CD4-positive, alpha-beta T cell (primary cell): ENCODE measurements around the gene AGPAT3. TPM values are rescaled to one million over a fixed set of nuclear protein-coding genes. Genes with fewer than 3 reads are reported as not detected.

Experiments
- ATAC-seq: fragments of 200-7000 bp; cut with Tn5 transposase; one replicate; pipeline ENCODE4 v1.10.0; 2022; ENCODE audit warnings: mild to moderate bottlenecking; ENCODE audit not compliant: poor library complexity
- CTCF ChIA-PET: fragments of 350-600 bp; sonication (Branson Sonifier 250); formaldehyde crosslinking; loops from one replicate; lab custom pipeline; 2021; ENCODE audit warnings: antibody characterized with exemption, inconsistent platforms; lab: Charles Lee
- POLR2A ChIA-PET: fragments of 350-600 bp; sonication (Branson Sonifier 250); formaldehyde crosslinking; loops from one replicate; lab custom pipeline; 2021; ENCODE audit warnings: antibody characterized with exemption, inconsistent platforms; lab: Charles Lee
- DNase-seq, 14 experiments: peaks; one replicate each; pipeline ENCODE4 v3.0.0-alpha.2; 2013 to 2020; ENCODE audit warnings: mixed read lengths in 2 of 14
- H3K27ac ChIP-seq, 2 donors: one replicate each; pipeline versions ENCODE4 v1.5.1 to v1.7.0; 2013; ENCODE audit warnings: low read length in 2 of 2, low read depth in 1 of 2, mild to moderate bottlenecking in 1 of 2
- H3K27me3 ChIP-seq, 2 experiments: 1 replicate in 1 of 2; 2 replicates in 1 of 2; pipeline versions ENCODE4 v1.6.1 to v1.7.0; 2013; ENCODE audit warnings: low read length in 2 of 2, control low read depth in 1 of 2, mild to moderate bottlenecking in 1 of 2, moderate library complexity in 1 of 2; ENCODE audit not compliant: insufficient read depth in 2 of 2, control insufficient read depth in 1 of 2
- H3K36me3 ChIP-seq: one replicate; pipeline ENCODE4 v1.6.1; 2013; ENCODE audit warnings: low read length, control low read depth; ENCODE audit not compliant: insufficient read depth
- H3K4me1 ChIP-seq: one replicate; pipeline ENCODE4 v1.6.1; 2013; ENCODE audit warnings: low read length, control low read depth; ENCODE audit not compliant: insufficient read depth
- H3K4me3 ChIP-seq: one replicate; pipeline ENCODE4 v1.5.1; 2013; ENCODE audit warnings: mild to moderate bottlenecking, low read length, moderate library complexity
- H3K9me3 ChIP-seq, 2 experiments: 1 replicate in 1 of 2; 2 replicates in 1 of 2; pipeline versions ENCODE4 v1.6.1 to v1.7.0; 2013; ENCODE audit warnings: low read length in 2 of 2, mild to moderate bottlenecking in 2 of 2, control low read depth in 1 of 2, moderate library complexity in 1 of 2; ENCODE audit not compliant: control insufficient read depth in 1 of 2, insufficient read depth in 1 of 2
- H3K27ac Mint-ChIP-seq: one replicate; pipeline ENCODE4 v1.8.0; 2020; ENCODE audit warnings: mixed read lengths
- H3K27me3 Mint-ChIP-seq: one replicate; pipeline ENCODE4 v1.8.0; 2021; ENCODE audit warnings: mixed read lengths
- H3K36me3 Mint-ChIP-seq: one replicate; pipeline ENCODE4 v1.8.0; 2021; ENCODE audit warnings: low read depth, mixed read lengths
- H3K4me1 Mint-ChIP-seq: one replicate; pipeline ENCODE4 v1.8.0; 2021; ENCODE audit warnings: low read depth, mixed read lengths
- H3K4me3 Mint-ChIP-seq: one replicate; pipeline ENCODE4 v1.8.0; 2020; ENCODE audit warnings: mild to moderate bottlenecking, mixed read lengths
- H3K9me3 Mint-ChIP-seq: one replicate; pipeline ENCODE4 v1.8.0; 2020; ENCODE audit warnings: mixed read lengths
- intact Hi-C, 2 experiments: fragments of 100-400 bp; cut with DNase I in 1 of 2; cut with micrococcal nuclease in 1 of 2; formaldehyde crosslinking; loops; one replicate each; pipeline versions ENCODE4 v1.15.1 to v1.9.0; 2023 to 2025; cut with DNase I, micrococcal nuclease
- total RNA-seq, 174 experiments: library from RNA in 2 of 174; stranded (reverse) in 2 of 174; gene quantifications; one replicate each; pipeline ENCODE4 v1.2.3 and lab custom pipeline; 2021 to 2026
- TF ChIP-seq, protein P1 (sequence below): fragments of 200-600 bp; IDR thresholded peaks from one replicate; pipeline ENCODE4 v1.8.0; 2022; ENCODE audit warnings: antibody characterized with exemption, mild to moderate bottlenecking

Gene AGPAT3
- total RNA-seq, 2 experiments from 2014 or later: 40.8 to 43.4 TPM

DNA sequence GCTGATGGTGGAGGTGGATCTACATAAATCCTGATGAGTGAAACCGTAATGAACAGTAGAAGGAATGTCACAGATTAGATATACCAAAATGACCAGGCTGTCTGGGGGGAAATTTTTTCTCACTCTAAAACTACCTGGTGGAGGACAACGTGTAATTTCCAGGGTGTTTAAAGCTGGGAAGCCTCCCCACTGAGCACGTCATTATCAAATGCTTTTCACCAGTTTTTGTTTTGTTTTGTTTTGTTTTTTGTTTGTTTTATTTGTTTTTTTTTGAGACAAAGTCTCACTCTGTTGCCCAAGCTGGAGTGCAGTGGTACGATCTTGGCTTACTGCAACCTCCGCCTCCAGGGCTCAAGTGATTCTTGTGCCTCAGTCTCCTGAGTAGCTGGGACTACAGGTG is 11.6 kb downstream of the AGPAT3 start:
- no peak for ATAC-seq
- Histone ChIP-seq H3K4me1 (peaks cover 33% of the 10 kb centered on the region), H3K27me3 (no peaks in the 10 kb centered on the region), H3K36me3 (peaks cover 26% of the 10 kb centered on the region), H3K4me3 (no peak overlapping the region), H3K27ac (no peak overlapping the region), H3K9me3 (no peaks in the 10 kb centered on the region)
- ChIA-PET POLR2A (interaction anchor here (0.7 kb wide), 1 partner anchor 12 kb away, joined by 4 read pairs; no protein-coding TSS in a partner anchor), CTCF (no interaction called here)
- Mint-ChIP-seq H3K4me3 (no peak overlapping the region), H3K36me3 (peaks cover 77% of the 10 kb centered on the region), H3K27ac (no peak overlapping the region), H3K27me3 (no peaks in the 10 kb centered on the region), H3K4me1 (peaks cover 57% of the 10 kb centered on the region), H3K9me3 (no peaks in the 10 kb centered on the region)
- TF ChIP-seq, protein P1, sequence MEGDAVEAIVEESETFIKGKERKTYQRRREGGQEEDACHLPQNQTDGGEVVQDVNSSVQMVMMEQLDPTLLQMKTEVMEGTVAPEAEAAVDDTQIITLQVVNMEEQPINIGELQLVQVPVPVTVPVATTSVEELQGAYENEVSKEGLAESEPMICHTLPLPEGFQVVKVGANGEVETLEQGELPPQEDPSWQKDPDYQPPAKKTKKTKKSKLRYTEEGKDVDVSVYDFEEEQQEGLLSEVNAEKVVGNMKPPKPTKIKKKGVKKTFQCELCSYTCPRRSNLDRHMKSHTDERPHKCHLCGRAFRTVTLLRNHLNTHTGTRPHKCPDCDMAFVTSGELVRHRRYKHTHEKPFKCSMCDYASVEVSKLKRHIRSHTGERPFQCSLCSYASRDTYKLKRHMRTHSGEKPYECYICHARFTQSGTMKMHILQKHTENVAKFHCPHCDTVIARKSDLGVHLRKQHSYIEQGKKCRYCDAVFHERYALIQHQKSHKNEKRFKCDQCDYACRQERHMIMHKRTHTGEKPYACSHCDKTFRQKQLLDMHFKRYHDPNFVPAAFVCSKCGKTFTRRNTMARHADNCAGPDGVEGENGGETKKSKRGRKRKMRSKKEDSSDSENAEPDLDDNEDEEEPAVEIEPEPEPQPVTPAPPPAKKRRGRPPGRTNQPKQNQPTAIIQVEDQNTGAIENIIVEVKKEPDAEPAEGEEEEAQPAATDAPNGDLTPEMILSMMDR: no peak
- no peak for DNase-seq
- intact Hi-C loops: no loop called here

DNA sequence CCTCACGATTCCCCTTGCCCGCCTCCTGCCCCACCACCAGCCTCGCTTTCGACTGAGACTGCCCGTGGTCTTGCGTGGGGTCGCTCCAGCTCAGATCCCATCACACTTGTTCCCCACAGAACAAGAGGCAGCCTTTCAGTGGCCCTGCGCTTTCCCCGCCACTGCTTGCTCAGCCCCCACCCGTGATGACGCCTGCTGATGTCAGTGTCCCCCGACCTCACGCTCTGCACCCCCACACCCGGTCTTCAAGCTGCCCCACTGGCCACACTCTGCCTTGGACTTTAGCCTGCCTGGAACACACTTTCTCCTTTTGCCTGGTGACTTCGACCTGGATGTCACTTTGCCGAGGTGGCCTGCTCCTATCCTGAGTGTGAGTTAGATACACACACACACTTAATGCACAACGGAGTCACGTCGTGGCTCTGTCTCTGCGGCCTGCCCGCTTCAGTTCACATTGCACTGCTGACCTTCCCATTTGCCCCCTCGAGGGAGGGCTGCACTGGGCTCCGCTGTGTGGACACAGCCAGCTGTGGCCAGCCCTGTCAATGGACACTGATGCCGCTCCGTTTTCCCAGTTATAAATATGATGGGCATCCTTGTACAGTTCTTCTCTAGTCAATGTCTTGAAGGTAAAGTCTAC is 13.0 kb downstream of the AGPAT3 start:
- ATAC-seq: no peak
- TF ChIP-seq, protein P1: no peak
- Histone ChIP-seq H3K27ac (no peak overlapping the region), H3K9me3 (no peaks in the 10 kb centered on the region), H3K27me3 (no peaks in the 10 kb centered on the region), H3K4me1 (peaks cover 38% of the 10 kb centered on the region), H3K4me3 (no peak overlapping the region), H3K36me3 (peaks cover 29% of the 10 kb centered on the region)
- Mint-ChIP-seq H3K4me3 (no peak overlapping the region), H3K9me3 (no peaks in the 10 kb centered on the region), H3K27me3 (no peaks in the 10 kb centered on the region), H3K4me1 (peaks cover 56% of the 10 kb centered on the region), H3K27ac (no peak overlapping the region), H3K36me3 (peaks cover 62% of the 10 kb centered on the region)
- CTCF ChIA-PET: no interaction called here
- POLR2A ChIA-PET: no interaction called here
- no peak for DNase-seq
- intact Hi-C loops: no loop called here

DNA sequence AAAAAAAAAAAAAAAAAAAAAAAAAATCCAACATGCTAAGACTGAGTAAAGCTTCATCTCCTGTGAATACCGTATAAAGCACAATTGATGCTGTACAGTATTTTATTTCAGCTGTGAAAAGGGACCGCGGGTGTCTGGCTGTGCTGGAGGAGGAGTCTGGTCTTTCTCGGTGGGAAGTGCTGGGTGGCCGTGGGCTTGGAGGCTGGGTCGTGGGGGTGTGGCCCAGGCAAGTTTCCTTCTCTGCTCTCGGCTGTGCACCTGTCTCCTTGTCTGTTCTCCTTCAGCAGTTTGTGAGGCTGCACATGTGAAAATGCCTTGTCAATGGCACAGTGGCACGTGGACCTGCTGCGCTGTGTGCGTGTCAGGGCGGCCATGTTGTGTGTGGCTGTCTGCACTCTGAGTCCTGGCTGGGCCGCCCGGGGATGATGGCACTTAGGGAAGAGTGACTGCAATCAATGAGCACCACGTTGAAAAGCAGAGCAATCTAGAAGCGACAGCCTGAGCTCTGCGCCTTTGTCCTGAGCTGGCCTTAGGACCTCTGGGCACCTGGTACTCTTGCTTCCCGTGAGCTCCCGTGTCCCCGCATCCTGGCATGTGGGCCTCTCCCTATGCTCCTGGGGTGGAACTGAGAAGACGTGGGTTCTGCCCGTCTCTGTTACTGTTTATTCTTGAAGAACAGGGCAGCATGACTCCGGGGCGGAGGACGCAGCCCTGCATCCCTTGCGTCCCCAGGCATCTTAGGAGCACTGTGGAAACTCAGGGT is 14.5 kb downstream of the AGPAT3 start:
- no peak overlapping the region for H3K4me3 ChIP-seq
- Mint-ChIP-seq H3K27ac (peak overlapping the region; percentile 67), H3K36me3 (peaks cover 49% of the 10 kb centered on the region), H3K9me3 (no peaks in the 10 kb centered on the region), H3K4me3 (no peak overlapping the region), H3K4me1 (peaks cover 58% of the 10 kb centered on the region), H3K27me3 (no peaks in the 10 kb centered on the region)
- ATAC-seq: no peak
- intact Hi-C loops: no loop called here
- H3K27me3 ChIP-seq: no peaks in the 10 kb centered on the region
- DNase-seq: no peak
- peaks cover 27% of the 10 kb centered on the region for H3K36me3 ChIP-seq
- H3K4me1 ChIP-seq: peaks cover 49% of the 10 kb centered on the region
- ChIA-PET CTCF (no interaction called here), POLR2A (interaction anchor here (1.0 kb wide), 1 partner anchor 13 kb away, joined by 3 read pairs; no protein-coding TSS in a partner anchor)
- H3K9me3 ChIP-seq: no peaks in the 10 kb centered on the region
- H3K27ac ChIP-seq: no peak overlapping the region
- TF ChIP-seq, protein P1: no peak
